ENCODE results near the gene ESRP2. TPM values are rescaled to one million over a fixed set of nuclear protein-coding genes. Genes with fewer than 3 reads are reported as not detected.
A peak's percentile ranks its signal among the peaks of the same experiment; 100 is the strongest.

ESRP2 gene
- total RNA-seq, 2 donors from 2014 or later = 55.0 to 56.0 TPM

- Histone ChIP-seq H3K4me3 (no peak overlapping the region), H3K27ac (peak overlapping the region in 3 of 4 donors; percentile 43 to 82 (median 51)), H3K27me3 (no peaks in the 10 kb centered on the region), H3K36me3 (replicated peaks in 1 of 2; ENCODE audit: insufficient read depth in 1 of 2, low read depth in 2 of 2) (peaks cover 11 to 32% of the 10 kb centered on the region in 2 donors), H3K4me1 (peaks cover 52% of the 10 kb centered on the region), H3K9me3 (no peaks in the 10 kb centered on the region)
- no peak for TF ChIP-seq POLR2A (IDR thresholded peaks at IDR 0.05)
- TF ChIP-seq CTCF (IDR thresholded peaks at IDR 0.05) = no peak
- 58 to 68% methylated on average over 3 of the region's 3 CpGs for WGBS, 2 donors
- DNase-seq = no peak
- ATAC-seq = no peak
- intact Hi-C loops (cut with DNase I) = loop anchor here (10.0 kb wide), 1 partner anchor 144 kb away; the partner anchor contains the start of gene NFATC3
These were observed 7.3 kb downstream of the ESRP2 start for GRCh38 chr16:68228652-68229051.

GRCh38 chr16:68227850-68228553, 7.9 kb downstream of the ESRP2 start:
- intact Hi-C loops (cut with DNase I) = loop anchor here (10.0 kb wide), 1 partner anchor 143 kb away; the partner anchor contains the start of gene NFATC3
- Histone ChIP-seq H3K36me3 (replicated peaks in 1 of 2; ENCODE audit: insufficient read depth in 1 of 2, low read depth in 2 of 2) (peaks cover 11 to 28% of the 10 kb centered on the region in 2 donors), H3K4me1 (peaks cover 45% of the 10 kb centered on the region), H3K9me3 (no peaks in the 10 kb centered on the region), H3K4me3 (no peak overlapping the region), H3K27me3 (no peaks in the 10 kb centered on the region), H3K27ac (peak overlapping the region in 3 of 4 donors; percentile 43 to 82 (median 72))
- DNase-seq (peak; percentile 83 to 95 (median 90)), ATAC-seq (peak; percentile 72)
- TF ChIP-seq POLR2A (IDR thresholded peaks at IDR 0.05) (no peak), CTCF (IDR thresholded peaks at IDR 0.05) (no peak)
- 55 to 61% methylated on average over 2 of the region's 2 CpGs for WGBS, 2 donors

GRCh38 chr16:68227183-68227793, 8.6 kb downstream of the ESRP2 start:
- Histone ChIP-seq H3K27me3 (no peaks in the 10 kb centered on the region), H3K9me3 (no peaks in the 10 kb centered on the region), H3K4me3 (no peak overlapping the region), H3K4me1 (peaks cover 38% of the 10 kb centered on the region), H3K27ac (peak overlapping the region in 3 of 4 donors; percentile 43 to 82 (median 72)), H3K36me3 (replicated peaks in 1 of 2; ENCODE audit: insufficient read depth in 1 of 2, low read depth in 2 of 2) (peaks cover 6 to 25% of the 10 kb centered on the region in 2 donors)
- WGBS, 2 donors = 50 to 55% methylated on average over 3 of the region's 3 CpGs
- DNase-seq = no peak
- no peak for TF ChIP-seq POLR2A (IDR thresholded peaks at IDR 0.05)
- TF ChIP-seq CTCF (IDR thresholded peaks at IDR 0.05) = no peak
- intact Hi-C loops (cut with DNase I) = loop anchor here (10.0 kb wide), 1 partner anchor 142 kb away; the partner anchor contains the start of gene NFATC3
- no peak for ATAC-seq

GRCh38 chr16:68226116-68226515, 9.8 kb downstream of the ESRP2 start:
- intact Hi-C loops (cut with DNase I) = loop anchor here (10.0 kb wide), 1 partner anchor 141 kb away; the partner anchor contains the start of gene NFATC3
- H3K27ac ChIP-seq = peak overlapping the region in 1 of 4 donors; percentile 82

More at GRCh38 chr16:68226116-68226515, 9.8 kb downstream of the ESRP2 start:
- no peak for ATAC-seq
- Histone ChIP-seq H3K4me3 (no peak overlapping the region), H3K36me3 (replicated peaks in 1 of 2; ENCODE audit: insufficient read depth in 1 of 2, low read depth in 2 of 2) (peaks cover 4 to 13% of the 10 kb centered on the region in 2 donors), H3K27me3 (no peaks in the 10 kb centered on the region), H3K9me3 (no peaks in the 10 kb centered on the region), H3K4me1 (peaks cover 38% of the 10 kb centered on the region)
- whole genome bisulfite sequencing, 2 donors = 72 to 82% methylated on average over 4 of the region's 4 CpGs
- no peak for TF ChIP-seq CTCF (IDR thresholded peaks at IDR 0.05)
- no peak for TF ChIP-seq POLR2A (IDR thresholded peaks at IDR 0.05)
- DNase-seq = no peak
